Endothelial cell of coronary artery (primary cell): ENCODE data around the gene ST3GAL3. TPM values are rescaled to one million over a fixed set of nuclear protein-coding genes. Genes with fewer than 3 reads are reported as not detected.

ENCODE experiments used
- total RNA-seq: library from RNA; depleted of rRNA; stranded (reverse); fragments of >200 nt; gene quantifications from 2 replicates; pipeline ENCODE4 v1.2.3, GENCODE V29; 2014

The ST3GAL3 gene
- 14.3 and 20.0 TPM in 2 replicates for total RNA-seq

GRCh38 chr1:43707190-43708001 is at the start of gene ST3GAL3:
Gene ST3GAL3 (plus strand): TSS chr1:43707536. CDS start chr1:43736263, 28,727 bp downstream.

GRCh38 chr1:43933386-43934100 is 226.2 kb downstream of the ST3GAL3 start, which contains the start of gene ARTN:
Gene ARTN (plus strand): TSS chr1:43933801. CDS start chr1:43935657, 1,856 bp downstream.

GRCh38 chr1:43946236-43947060 is 239.1 kb downstream of the ST3GAL3 start, which contains the start of gene IPO13:
Gene IPO13 (plus strand): TSS chr1:43946950. CDS start chr1:43947601, 651 bp downstream.

GRCh38 chr1:43969746-43970466 is 262.6 kb downstream of the ST3GAL3 start, which contains the start of gene DPH2:
Gene DPH2 (plus strand): TSS chr1:43970010. CDS start chr1:43970176, 166 bp downstream.

GRCh38 chr1:43974443-43975248 is 267.3 kb downstream of the ST3GAL3 start, which contains the start of gene ATP6V0B:
Gene ATP6V0B (plus strand): TSS chr1:43974960. CDS start chr1:43975041, 81 bp downstream.

GRCh38 chr1:43978551-43979260 is 271.4 kb downstream of the ST3GAL3 start, which contains the start of gene B4GALT2:
Gene B4GALT2 (plus strand): TSS chr1:43979210. CDS start chr1:43981161, 1,951 bp downstream.

Other genes starting within 250 kb of the ST3GAL3 start
- 120 and 266 TPM in 2 replicates for gene PTPRF, start 176.7 kb upstream of the ST3GAL3 start, total RNA-seq
- gene KDM4A, start 57.4 kb upstream of the ST3GAL3 start, total RNA-seq = 45.3 and 46.1 TPM in 2 replicates
- 0.09 TPM in 1 of 2 replicates, not detected in the other for gene ARTN, start 226.3 kb downstream of the ST3GAL3 start, total RNA-seq
- gene IPO13, start 239.4 kb downstream of the ST3GAL3 start, total RNA-seq = 10.4 and 15.7 TPM in 2 replicates